HCT116 (cell line): ENCODE results near the gene BEND4. TPM values are rescaled to one million over a fixed set of nuclear protein-coding genes. Genes with fewer than 3 reads are reported as not detected.

Experiments used
- ATAC-seq: fragments of 200-7000 bp; cut with Tn5 transposase; 2 replicates; pipeline ENCODE4 v1.9.1; 2020; ENCODE audit warnings: mild to moderate bottlenecking, moderate library complexity
- BruUV-seq: library from RNA; stranded (reverse); fragments of 400-500 nt; replicated peaks from 2 replicates; lab custom pipeline; 2021; lab: Mats Ljungman, UMichigan
- CTCF ChIA-PET: fragments of 300-600 bp; sonication (Branson Sonifier 250); formaldehyde crosslinking; loops from one replicate; lab custom pipeline; 2021; ENCODE audit warnings: antibody characterized with exemption; lab: Charles Lee
- POLR2A ChIA-PET: fragments of 300-600, 350-600 bp; sonication (Branson Sonifier 250); formaldehyde crosslinking; loops from one replicate; lab custom pipeline; 2021; ENCODE audit warnings: antibody characterized with exemption; lab: Charles Lee
- RAD21 ChIA-PET, 2 experiments: fragments of 300-600 bp; sonication (Branson Sonifier 250); formaldehyde crosslinking; loops; one replicate each; lab custom pipeline; 2023; ENCODE audit warnings: low total read pairs in 2 of 2; ENCODE audit not compliant: uncharacterized antibody in 2 of 2, unreplicated experiment in 2 of 2, low non-redundant PET in 1 of 2; lab: Charles Lee
- DNase-seq: peaks from one replicate; pipeline ENCODE4 v3.0.0-alpha.2; 2010; ENCODE audit warnings: low read depth, low spot score
- H2AFZ ChIP-seq: fragments of 200-600 bp; shearing (Covaris generic), sonication (generic); 2 replicates; pipeline ENCODE4 v1.6.1; 2017; ENCODE audit warnings: low read depth, mixed run types, mixed read lengths, antibody characterized with exemption, low read length; ENCODE audit not compliant: poor library complexity, severe bottlenecking
- H3K27ac ChIP-seq: 2 replicates; pipeline ENCODE4 v1.5.1; 2012; ENCODE audit warnings: low read depth, low read length
- H3K27me3 ChIP-seq: fragments of 200-600 bp; sonication (generic); 2 replicates; pipeline ENCODE4 v1.6.1; 2016; ENCODE audit warnings: mixed run types, low read length, mixed read lengths; ENCODE audit not compliant: insufficient read depth
- H3K36me3 ChIP-seq, 2 experiments: fragments of 200-500 bp in 1 of 2; fragments of 200-600 bp in 1 of 2; sonication (Bioruptor generic) in 1 of 2; sonication (generic) in 1 of 2; 2 replicates each; pipeline versions ENCODE4 v1.5.1 to v1.6.1; 2014 to 2016; ENCODE audit warnings: low read length in 2 of 2, inconsistent platforms in 1 of 2, mixed read lengths in 1 of 2, mixed run types in 1 of 2; ENCODE audit not compliant: insufficient read depth in 2 of 2, control insufficient read depth in 1 of 2
- H3K4me1 ChIP-seq, 2 experiments: fragments of 200-600 bp in 1 of 2; sonication (generic) in 1 of 2; 2 replicates each; pipeline versions ENCODE4 v1.5.1 to v1.6.1; 2012 to 2017; ENCODE audit warnings: low read length in 2 of 2, inconsistent platforms in 1 of 2, mild to moderate bottlenecking in 1 of 2, mixed read lengths in 1 of 2, mixed run types in 1 of 2, moderate library complexity in 1 of 2; ENCODE audit not compliant: insufficient read depth in 2 of 2, control insufficient read depth in 1 of 2
- H3K4me2 ChIP-seq: fragments of 200-600 bp; sonication (generic); 2 replicates; pipeline ENCODE4 v1.6.1; 2017; ENCODE audit warnings: mixed run types, low read length, mixed read lengths
- H3K4me3 ChIP-seq, 2 experiments: fragments of 200-600 bp in 1 of 2; sonication (generic) in 1 of 2; replicated peaks in 1 of 2; 2 replicates each; pipeline ENCODE4 v1.5.1; 2011 to 2016; ENCODE audit warnings: low read length in 2 of 2, control low read depth in 1 of 2, low read depth in 1 of 2, mild to moderate bottlenecking in 1 of 2, mixed read lengths in 1 of 2, mixed run types in 1 of 2
- H3K79me2 ChIP-seq: fragments of 200-600 bp; sonication (generic); 2 replicates; pipeline ENCODE4 v1.6.1; 2017; ENCODE audit warnings: mild to moderate bottlenecking, mixed run types, low read length, moderate library complexity, mixed read lengths; ENCODE audit not compliant: insufficient read depth
- H3K9ac ChIP-seq: fragments of 200-600 bp; sonication (generic); 2 replicates; pipeline ENCODE4 v1.6.1; 2016; ENCODE audit warnings: low read length, mixed read lengths
- H3K9me2 ChIP-seq: fragments of 200-600 bp; sonication (generic), shearing (Covaris generic); 2 replicates; pipeline ENCODE4 v1.6.1; 2017; ENCODE audit warnings: mixed run types, mild to moderate bottlenecking, moderate library complexity; ENCODE audit not compliant: insufficient read depth
- H3K9me3 ChIP-seq, 2 experiments: fragments of 200-500 bp in 1 of 2; fragments of 200-600 bp in 1 of 2; sonication (Bioruptor generic) in 1 of 2; sonication (generic) in 1 of 2; 2 replicates each; pipeline ENCODE4 v1.6.1; 2014 to 2017; ENCODE audit warnings: low read length in 2 of 2, mixed read lengths in 2 of 2, inconsistent platforms in 1 of 2, low read depth in 1 of 2, mild to moderate bottlenecking in 1 of 2, mixed run types in 1 of 2, moderate library complexity in 1 of 2; ENCODE audit not compliant: control insufficient read depth in 1 of 2, insufficient read depth in 1 of 2
- H4K20me1 ChIP-seq: fragments of 200-600 bp; sonication (generic), shearing (Covaris generic); 2 replicates; pipeline ENCODE4 v1.6.1; 2017; ENCODE audit warnings: mixed run types, mild to moderate bottlenecking, moderate library complexity; ENCODE audit not compliant: insufficient read depth
- POLR2A ChIP-seq: IDR thresholded peaks from 2 replicates; pipeline ENCODE4 v1.7.0; 2011; ENCODE audit warnings: borderline replicate concordance; ENCODE audit not compliant: insufficient read depth, insufficient read length; ENCODE audit errors: extremely low read depth
- POLR2AphosphoS5 ChIP-seq: IDR thresholded peaks from 2 replicates; pipeline ENCODE4 v1.6.1; 2011; ENCODE audit warnings: mild to moderate bottlenecking, low read depth, low read length, moderate library complexity
- RAD21 ChIP-seq: IDR thresholded peaks from 2 replicates; pipeline ENCODE4 v1.6.1; 2012; ENCODE audit warnings: low read depth, mild to moderate bottlenecking
- SP1 ChIP-seq: IDR thresholded peaks from 2 replicates; pipeline ENCODE4 v1.6.1; 2012; ENCODE audit warnings: low read depth
- TCF7L2 ChIP-seq: IDR thresholded peaks from 2 replicates; pipeline ENCODE4 v1.7.0; 2011; ENCODE audit warnings: borderline replicate concordance, inconsistent platforms; ENCODE audit not compliant: insufficient read depth, insufficient read length; ENCODE audit errors: extremely low read depth
- ZBTB33 ChIP-seq: IDR thresholded peaks from 2 replicates; pipeline ENCODE4 v1.6.1; 2011; ENCODE audit warnings: mild to moderate bottlenecking, low read length, moderate library complexity; ENCODE audit not compliant: insufficient replicate concordance; ENCODE audit errors: extremely low read depth
- ZFX ChIP-seq: fragments of 450-650 bp; IDR thresholded peaks from 2 replicates; pipeline ENCODE4 v1.6.1; 2017
- ZNF274 ChIP-seq: fragments of 200-500 bp; sonication (Bioruptor generic); IDR thresholded peaks from 2 replicates; pipeline ENCODE4 v1.6.1; 2014; ENCODE audit warnings: mild to moderate bottlenecking, low read depth, low read length, inconsistent platforms
- intact Hi-C: fragments of 100-400 bp; cut with micrococcal nuclease; formaldehyde crosslinking; loops from 2 replicates; pipeline ENCODE4 v1.10.0; 2022
- total RNA-seq: library from RNA; stranded (reverse); gene quantifications from one replicate; pipeline ENCODE4 v1.2.1, GENCODE V29; 2021; ENCODE audit not compliant: unreplicated experiment
- TF ChIP-seq, protein P1 (sequence below): IDR thresholded peaks from 2 replicates; pipeline ENCODE4 v1.6.1; 2012
- TF ChIP-seq, protein P2 (sequence below): IDR thresholded peaks from 2 replicates; pipeline ENCODE4 v1.6.1; 2012

Gene BEND4
- total RNA-seq, 1 experiment from 2014 or later: 0.05 TPM

DNA sequence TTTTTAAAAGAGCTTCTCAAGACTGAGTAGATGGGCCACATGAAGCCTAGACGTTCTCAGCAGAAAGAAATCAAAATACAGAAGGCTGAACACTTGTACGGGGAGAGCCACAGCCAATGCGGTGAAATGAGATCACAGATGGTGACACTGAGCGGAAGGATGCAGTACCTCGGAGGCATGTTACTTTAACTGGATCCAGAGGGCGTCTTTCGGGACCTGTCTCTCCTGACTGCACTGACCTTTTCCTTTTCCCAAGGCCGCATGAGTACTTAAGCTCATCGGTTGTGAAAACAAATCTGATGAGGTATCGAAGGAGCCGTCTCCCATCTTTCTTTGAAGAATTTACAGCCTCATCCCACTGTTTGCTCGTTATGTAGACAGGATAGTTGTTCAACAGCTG lies 32.6 kb downstream of the BEND4 start (continued):
- TF ChIP-seq, protein P1, sequence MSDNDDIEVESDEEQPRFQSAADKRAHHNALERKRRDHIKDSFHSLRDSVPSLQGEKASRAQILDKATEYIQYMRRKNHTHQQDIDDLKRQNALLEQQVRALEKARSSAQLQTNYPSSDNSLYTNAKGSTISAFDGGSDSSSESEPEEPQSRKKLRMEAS: no peak
- TF ChIP-seq ZNF274 (no peak), ZFX (no peak), TCF7L2 (no peak), POLR2AphosphoS5 (no peak)

DNA sequence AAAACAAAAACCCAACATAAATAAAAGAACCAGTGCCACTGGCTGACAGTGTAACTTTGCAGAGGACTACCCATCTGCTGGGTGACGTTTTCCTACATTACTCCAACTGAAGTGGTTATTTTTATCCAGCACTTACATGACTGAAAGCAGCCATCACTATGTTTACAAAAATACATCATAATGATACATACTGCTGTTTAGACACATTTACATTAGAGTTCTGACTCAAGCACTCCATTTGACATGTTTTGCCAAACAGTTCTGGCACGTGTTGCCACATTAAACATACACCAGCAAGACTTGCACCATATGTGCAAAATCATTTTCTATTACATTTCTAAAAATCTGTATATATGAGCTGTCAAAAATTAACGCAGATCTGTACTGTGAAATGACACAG lies 39.6 kb downstream of the BEND4 start:
- Histone ChIP-seq H3K4me3 (no peak overlapping the region), H3K9me2 (no peaks in the 10 kb centered on the region), H3K27me3 (peaks cover 59% of the 10 kb centered on the region), H3K9ac (no peak overlapping the region), H3K9me3 (no peaks in the 10 kb centered on the region), H3K36me3 (no peaks in the 10 kb centered on the region), H3K4me1 (no peaks in the 10 kb centered on the region)
- intact Hi-C loops: no loop called here
- ChIA-PET CTCF (no interaction called here), RAD21 (no interaction called here)
- DNase-seq (no peak), ATAC-seq (no peak)
- TF ChIP-seq, protein P1: no peak
- TF ChIP-seq RAD21 (no peak), POLR2A (no peak), ZBTB33 (no peak), SP1 (no peak)
- TF ChIP-seq, protein P2, sequence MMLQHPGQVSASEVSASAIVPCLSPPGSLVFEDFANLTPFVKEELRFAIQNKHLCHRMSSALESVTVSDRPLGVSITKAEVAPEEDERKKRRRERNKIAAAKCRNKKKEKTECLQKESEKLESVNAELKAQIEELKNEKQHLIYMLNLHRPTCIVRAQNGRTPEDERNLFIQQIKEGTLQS: no peak
- TF ChIP-seq, all 23 proteins: peak for 0
- BruUV-seq: no TSS peak
- H4K20me1 ChIP-seq: no peaks in the 10 kb centered on the region
- H3K27ac ChIP-seq: no peak overlapping the region
- no peak overlapping the region for H2AFZ ChIP-seq
- H3K4me2 ChIP-seq: no peak overlapping the region
- POLR2A ChIA-PET: no interaction called here
- H3K79me2 ChIP-seq: no peaks in the 10 kb centered on the region
